HG02798 (cell line): ENCODE data around the gene MYBPH.

Experiments used
- ATAC-seq: cut with Tn5 transposase; IDR thresholded peaks from one replicate; pipeline ENCODE4 v1.9.1; 2021; ENCODE audit warnings: mild to moderate bottlenecking; ENCODE audit not compliant: unreplicated experiment, poor library complexity

MYBPH gene

DNA sequence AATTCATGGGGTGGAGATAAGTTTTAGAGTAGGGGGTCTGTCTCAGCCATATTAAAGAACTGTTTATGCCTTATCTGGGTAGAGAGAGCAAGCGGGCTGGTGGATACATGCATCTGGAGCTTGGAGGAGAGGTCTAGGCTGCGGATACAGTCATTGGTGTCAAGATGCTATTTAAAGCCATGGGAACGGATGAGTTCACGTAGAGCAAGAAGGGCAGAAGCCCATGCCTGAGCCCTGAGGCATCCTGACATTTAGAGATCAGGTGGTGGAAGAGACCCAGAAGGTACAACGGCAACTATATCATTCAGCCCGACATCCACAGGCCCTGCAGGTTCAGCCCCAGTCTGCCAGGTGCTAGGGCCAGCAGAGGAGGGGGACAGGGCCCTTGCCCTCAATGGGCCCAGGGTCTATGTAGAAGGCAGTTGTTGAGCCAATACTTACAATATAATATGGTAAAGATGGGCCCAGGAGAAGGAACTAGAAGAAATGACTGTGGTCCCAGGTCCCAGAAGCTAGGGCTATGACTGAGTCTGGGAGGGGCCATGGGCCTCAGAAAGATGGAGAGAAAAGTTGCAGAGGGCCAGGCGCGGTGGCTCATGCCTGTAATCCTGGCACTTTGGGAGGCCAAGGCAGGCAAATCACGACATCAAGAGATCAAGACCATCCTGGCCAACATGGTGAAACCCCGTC is 26.0 kb upstream of the MYBPH start:
- no peak for ATAC-seq

DNA sequence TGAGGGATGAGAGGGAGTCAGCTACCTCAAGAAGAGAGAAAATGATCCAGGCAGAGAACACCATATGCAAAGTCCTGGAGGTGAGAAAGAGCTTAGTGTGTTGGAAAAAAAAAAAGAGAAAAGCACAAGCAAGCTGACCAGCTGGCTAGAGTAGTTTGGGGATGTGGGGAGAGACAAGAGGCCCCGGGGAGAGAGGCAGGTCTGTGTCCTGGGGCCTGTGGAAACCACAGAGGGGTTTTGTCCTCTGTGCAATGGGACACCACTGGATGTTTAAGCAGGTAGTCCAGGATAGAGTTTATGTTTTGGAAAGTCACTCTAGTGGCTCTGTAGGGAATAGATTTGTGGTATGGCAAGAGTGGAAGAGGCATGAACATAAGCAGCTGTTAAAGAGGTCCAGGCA is 25.3 kb upstream of the MYBPH start:
- no peak for ATAC-seq

DNA sequence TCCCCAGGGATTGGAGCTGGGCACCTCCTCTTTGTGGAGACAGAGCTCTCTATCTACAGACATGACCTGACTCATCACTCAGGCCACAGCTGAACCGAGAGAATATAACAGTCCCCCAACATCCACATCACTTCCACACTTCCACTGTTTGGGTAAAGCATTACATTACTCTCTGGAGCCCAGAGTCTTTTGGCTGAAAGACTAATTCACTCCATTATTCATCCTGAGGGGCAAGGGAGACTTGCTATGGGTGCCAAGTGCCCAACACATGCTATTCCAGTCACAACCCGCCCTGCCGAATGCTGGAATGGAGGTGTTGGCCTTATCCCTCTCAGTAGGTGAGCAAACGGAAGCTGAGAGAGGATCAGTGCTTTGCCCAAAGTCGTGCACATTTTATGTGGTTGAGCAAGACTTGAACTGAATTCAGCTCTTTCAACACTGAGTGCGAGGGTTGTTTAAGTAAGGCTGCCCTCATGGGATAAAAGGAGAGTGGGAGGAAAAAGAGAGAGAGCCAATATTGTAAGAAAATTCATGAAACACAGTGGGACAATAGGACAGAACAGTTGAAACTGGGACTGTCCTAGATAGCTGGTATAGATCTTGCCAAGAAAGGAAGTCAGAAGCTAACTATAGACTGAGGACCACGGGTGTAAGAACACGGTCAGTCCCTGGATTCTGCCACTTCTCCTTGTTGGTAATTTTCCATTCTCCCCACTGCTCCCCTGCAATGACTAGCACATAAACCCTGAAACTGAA is 24.4 kb upstream of the MYBPH start:
- ATAC-seq, result no peak

DNA sequence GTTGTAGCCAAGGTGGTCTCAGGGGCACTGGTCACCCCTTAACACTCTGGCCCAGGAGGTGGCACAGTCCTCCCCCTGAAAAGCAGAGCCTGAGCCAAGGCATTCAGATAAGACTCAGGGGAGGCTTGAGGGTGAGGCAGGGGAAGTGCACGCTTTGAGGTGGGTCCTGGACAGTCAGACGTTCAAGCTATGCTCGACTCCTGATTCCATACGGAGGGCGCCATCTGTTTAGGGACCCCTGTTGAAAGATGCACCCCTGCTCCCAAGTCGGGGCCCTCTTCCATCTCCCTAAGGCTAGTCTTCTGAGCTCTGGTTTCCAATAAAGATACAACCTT is 23.8 kb upstream of the MYBPH start:
- no peak for ATAC-seq

DNA sequence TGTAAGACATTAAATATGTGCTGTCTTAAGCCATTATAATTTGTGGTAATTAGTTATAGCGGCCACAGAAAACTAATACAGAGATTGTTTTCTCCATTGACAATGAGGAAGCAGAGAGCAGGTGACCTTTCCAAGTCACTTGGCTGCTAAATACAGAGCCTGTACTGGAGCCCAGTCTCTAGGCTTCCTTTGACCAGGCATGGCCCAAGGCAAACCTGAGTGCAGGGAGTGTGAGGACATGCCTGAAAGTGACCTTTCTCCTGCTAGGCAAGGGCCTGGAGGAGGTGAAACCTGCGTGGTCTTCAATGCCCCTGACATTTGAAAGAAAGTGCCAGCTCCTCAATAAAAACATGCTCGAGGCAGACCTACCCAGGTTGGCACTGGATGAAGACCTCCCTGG is 23.4 kb upstream of the MYBPH start:
- no peak for ATAC-seq

DNA sequence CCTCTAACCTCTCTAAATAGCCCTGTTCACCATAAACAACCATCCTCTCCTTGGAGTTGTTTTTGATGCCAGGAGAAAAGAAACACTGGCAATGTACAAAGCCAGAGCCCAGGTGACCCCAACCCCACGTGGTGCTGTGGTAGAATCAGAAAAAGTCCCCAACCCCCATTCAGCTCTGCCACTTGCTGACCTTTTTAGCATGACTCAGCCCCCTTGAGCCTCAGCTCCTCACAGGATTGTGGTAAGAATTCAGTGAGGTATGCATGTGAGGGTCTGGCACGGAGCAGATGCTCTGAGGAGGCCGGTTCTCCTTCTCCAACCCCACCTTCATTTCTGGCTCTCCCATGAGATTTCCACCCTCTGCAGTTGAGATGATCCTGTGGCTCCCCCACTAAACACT is 22.0 kb upstream of the MYBPH start:
- no peak for ATAC-seq

DNA sequence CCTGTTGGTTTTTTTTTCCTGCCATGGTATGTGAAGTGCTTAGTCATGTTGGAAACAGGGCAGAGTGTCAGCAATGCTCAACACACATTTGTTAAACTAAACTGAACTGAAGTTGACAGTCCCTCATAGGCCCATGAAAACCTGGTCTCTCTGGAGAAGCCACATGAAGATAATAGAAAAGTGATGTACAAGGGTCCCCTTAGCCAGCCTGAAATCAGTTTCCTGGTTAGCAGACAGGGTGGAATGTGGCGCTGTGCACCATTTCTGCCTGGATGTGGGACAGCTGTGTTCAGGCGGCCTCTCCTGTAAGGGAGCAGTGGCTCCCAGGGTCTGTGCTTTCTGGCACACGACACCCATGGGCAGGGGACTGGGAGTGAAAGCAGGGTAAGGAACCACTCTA is 20.7 kb upstream of the MYBPH start:
- no peak for ATAC-seq

DNA sequence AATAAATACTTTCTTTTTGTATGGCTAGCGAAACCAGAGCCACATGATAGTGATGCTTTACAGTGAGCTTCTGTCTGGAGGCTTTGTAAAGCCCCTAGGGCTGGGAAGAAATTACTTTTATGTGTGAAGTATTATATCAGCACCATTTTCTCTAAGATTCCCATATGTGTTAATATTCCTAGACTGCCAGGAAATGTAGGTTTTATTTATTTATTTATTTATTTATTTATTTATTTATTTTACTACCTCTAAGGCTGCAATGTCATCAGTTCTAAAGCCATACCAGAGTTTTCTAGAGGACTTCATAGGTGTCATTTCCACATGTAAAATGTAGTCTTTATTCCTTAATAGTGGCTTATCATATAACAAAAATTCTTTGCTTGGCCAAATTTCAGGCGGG is 15.3 kb upstream of the MYBPH start:
- ATAC-seq, result no peak

DNA sequence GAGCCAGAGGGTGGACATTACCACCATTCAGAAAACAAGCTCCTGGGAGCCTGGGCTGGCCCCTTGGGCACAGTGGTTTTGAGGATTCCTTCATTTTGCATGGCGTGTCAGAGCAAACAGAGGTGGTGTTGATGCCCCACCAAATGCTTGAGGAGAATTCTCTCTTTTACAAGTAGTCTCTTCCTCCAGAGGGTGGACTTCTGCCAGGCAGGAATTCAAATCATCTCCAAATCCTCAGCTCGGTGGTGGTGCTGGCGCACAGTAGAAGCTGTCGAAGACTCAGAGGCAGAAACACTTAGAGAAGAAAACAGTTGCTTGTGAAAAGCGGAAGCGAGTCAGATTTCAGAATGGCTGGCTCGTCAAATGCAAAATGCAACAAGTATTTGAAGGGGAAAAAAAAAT is 14.3 kb upstream of the MYBPH start:
- no peak for ATAC-seq

DNA sequence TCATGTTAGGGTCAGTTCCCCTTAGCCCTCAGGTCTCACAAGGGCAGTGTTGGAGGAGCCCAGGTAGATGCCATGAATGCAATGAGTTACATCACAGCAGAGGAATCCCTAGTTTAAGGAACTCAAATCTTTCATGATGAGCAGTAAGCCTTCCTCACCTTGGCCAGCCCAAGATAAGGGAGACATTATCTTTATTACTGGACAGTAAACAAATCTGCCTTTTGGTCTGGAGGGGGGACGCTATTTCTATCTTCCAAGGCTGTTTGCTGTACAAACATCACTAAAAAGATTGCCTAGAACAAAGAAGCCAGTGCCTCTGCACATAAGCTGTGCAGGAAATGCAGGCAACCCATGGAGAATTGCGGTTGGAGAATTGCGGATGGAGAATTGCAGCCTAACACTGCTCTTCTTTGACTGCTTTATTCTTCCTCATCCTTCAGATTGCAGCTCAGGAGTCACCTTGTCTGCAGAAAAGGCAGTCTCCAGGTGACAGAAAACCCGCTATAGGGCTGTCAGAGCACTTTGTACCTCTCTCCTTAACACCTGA is 13.1 kb upstream of the MYBPH start:
- no peak for ATAC-seq

DNA sequence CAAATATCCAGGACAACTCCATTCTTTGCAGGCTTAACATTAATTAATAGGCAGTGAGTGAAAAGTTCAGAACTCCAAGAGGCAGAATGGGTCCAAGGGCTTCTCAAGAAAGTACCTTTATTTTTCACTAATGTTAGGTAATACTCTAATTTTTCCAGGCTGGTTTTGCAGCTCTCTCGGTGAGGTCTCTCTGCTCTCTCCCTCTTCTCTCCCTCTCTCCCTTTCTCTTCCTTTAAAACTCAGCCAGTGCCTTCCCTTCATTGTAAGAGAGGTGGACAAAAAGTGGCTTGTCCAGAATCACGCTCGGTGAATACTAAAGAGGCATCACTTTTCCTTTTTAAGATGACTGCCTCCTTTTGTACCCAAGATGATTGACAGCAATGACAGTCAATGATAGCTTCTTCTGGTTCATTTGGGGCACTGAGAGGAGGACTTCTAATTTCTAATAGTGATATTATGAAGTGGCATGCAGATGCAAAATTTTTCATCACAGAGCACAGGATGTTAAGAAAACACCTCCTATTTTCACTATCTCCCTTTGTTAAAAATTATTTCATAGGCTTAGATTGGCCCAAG is 12.2 kb upstream of the MYBPH start:
- ATAC-seq, result no peak

DNA sequence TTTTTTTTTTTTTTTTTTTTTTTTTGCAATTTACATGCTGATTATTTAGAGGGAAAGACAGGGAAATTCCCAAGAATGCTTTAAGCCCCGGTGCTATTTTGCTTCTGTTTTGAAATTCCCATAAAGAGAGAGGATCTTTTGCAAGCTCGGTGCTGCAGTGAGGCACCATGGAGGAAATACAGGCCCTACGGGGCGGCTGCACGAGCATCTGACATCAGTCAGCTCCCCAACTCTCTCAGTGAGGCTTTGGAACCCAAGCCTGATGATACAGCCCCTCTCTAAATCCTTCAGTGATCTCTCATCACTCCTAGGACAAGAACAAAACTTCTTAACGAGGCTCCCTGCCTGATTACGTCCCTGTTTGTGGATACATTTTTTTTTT is 11.7 kb upstream of the MYBPH start:
- no peak for ATAC-seq

DNA sequence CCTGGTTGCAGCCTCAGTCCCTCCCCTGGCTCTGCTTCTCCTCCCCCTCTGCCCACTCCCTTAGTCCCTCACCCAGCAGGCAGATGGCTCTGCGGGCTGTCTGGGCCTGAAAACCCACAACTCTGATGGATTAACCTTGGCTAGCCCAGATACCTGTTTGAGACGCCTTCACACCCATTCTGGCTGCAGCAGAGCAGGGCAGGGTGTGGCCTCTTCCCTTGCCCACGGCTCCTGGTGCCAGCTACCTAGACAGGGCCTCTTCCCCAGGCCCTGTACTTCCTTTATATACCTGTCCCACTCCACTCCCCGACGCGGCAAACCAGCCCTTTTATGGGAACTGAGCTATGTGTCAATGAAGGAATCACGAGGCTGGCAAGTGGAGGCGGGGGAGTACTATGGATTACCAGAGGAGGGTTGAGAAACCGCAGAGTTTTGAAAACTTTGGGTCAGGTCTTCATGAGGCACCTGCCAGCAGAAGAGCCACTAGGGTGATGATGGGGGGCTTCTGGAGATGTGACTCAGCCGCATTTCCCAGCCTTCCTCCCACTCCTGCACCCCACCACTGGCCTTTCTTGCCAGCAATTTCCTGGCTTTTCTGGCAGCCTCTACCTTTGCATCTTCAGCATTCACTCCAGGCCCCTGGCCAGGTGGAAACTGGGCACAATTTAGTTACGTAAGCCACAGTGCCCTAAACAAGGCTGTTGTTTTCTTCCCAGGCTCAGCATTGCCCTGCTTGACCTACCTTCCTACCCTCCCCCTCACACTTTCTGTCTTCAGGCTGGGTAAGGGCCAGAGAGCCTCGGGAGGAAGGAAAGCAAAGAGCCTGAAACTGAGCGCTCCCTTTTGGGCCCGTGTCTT is 11.0 kb upstream of the MYBPH start, which contains the start of gene CHI3L1:
Gene CHI3L1 (minus strand): TSS at position 259 of the 858 bp plus-strand sequence. CDS start 81 bp downstream, at position 178.
- ATAC-seq, result no peak

DNA sequence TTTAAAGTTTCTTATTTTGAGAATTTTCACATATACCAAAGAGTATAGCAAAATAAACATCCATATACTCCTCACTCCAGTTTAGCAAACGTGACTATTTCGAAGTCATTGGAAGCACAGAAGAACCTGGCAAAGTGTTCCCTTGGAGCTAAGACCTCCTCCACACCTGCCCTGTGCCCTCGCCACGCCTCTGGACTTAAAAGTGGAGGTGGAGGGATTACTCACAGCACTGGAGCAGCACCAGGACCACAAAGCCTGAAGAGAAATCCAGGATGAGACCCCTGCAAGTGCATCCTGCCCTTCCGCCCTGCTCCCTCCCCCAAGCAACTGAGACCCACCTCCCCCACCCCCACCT is 10.4 kb upstream of the MYBPH start:
- ATAC-seq, result no peak

DNA sequence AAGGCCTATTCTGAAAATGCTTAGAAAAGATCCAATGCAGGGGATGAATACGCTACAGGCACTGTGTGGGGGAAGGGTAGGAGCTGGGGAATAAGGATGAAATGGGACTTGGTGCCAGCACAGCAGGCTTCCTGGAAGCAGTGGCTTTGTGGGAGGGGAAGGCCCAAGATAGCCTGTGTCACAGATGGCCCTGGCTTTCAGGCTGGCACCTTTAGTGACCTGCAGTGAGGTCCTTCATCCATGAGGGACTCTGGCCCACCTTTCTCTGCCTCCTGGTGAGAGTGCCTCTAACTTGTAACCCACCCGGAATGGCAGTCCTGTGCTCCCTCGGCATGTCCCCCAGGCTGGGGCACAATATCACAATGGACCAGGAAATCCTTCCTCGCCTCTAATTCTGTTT is 10.0 kb upstream of the MYBPH start:
- no peak for ATAC-seq

DNA sequence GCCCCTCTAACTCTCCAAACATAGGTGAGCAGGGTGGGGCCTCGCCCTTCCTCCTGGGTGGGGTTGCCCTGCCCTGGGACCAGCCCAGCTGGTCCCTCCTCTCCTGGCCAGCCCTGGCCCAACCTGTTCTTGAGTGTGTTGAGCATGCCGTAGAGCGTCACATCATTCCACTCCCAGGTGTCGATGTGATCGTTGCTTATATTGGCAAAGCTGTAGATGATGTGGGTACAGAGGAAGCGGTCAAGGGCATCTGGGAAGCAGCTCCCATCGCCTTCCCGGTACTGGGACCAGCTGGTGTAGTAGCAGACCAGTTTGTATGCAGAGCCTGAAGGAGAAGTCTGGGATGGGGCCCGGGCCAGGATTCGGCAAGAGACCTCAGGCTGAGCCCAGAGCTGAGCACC is 9.4 kb upstream of the MYBPH start:
- ATAC-seq, result no peak

DNA sequence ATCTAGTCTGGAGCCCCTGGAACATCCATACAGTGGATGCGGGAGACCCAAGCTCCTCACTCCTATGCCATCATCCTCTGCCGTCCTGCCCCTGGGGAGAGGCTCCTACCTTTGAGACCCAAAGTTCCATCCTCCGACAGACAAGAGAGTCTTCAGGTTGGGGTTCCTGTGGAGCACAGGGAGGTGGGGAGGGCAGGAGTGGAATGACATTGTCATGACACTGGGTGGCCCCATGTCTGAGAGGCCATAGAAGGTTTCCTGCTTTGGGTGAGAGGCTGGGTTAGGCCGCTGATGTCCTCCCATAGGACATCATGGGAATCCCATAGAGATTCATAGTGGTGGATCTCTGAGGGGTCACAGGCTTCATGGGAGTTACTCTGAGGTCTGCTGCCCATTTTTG is 8.8 kb upstream of the MYBPH start:
- no peak for ATAC-seq

DNA sequence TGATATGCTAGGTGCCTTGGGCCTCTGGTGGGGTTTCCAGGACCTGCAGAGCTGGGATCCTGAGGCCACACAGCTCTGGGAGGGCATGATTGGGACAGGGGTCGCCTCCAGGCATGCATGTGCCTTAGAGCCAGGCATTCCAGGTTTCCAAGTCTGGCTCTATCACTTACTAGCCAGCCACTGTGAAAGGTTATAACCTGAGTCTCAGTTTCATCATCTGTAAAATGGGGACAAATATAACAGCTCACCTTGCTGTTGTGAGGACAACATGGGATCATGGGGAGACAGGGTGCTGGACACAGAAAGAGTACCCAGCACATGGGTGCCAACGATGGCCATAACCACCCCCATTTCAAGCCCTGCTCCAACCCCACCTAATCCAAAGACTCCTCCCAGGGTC is 8.2 kb upstream of the MYBPH start:
- ATAC-seq, result no peak

DNA sequence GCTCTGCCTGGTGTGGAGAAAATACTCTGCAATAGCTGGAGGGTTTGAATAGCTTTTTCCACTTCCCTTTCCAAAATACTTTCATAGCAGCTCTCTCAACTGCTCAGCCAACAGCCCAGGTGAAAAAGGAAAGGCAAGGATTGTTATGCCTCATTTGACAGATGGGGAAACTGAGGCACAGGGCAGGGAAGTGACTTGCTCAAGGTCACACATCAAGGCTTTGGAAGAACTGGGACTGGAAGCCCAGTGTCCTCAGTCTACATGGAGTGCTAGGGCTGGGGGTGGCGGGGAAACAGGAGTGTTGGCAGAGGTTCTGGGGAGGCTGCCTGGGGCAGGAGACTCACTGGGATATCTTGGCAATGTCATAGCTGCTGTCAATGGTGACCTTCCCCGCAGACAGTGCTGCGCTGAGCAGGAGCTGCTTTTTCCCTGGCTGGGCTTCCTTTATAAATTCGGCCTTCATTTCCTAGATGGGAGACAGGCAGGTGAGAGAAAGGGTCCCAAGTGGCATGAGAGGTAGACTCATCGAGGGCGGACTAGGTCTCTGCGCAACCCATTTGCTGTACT is 6.8 kb upstream of the MYBPH start:
- ATAC-seq, result no peak

DNA sequence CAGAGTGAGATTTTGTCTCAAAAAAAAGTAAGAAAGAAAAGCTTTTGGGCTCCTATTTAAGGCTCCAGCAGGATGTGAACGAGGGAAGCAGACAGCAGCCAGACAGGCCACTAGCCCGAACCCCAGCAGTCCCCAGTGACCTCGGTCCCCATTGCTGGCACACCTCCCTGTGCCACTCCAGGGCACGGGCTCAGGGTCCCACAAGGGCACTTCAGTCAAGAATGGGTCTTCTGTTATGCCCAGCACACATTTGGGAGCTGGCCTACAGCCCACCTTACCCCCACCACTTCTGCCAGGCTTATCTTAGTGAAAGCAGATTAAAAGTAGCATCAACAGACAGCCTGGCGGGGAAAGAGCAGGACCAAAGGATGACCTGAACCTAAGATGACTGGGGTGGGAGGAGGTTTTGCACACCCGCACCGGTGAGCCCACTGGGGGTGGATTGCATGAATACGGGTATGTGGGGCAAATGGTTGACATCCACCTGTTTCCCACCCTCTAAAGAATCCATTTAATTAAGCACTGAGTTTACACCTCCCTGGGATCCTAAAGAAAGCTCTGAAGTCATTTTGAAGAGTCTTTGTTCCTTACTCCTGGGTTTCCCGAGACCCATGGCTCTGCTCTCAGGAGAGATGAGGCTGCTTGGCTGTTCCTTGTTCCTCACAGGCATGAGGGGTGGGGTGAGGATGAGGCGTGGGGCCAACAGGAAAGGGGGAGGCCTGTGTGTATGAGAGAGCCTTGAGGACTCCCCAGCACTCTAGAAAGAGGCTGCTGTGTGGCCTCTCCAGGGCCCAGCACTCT is 6.2 kb upstream of the MYBPH start:
- no peak for ATAC-seq
